GM23248 (cell line): ENCODE measurements around the gene CGNL1. TPM values are rescaled to one million over a fixed set of nuclear protein-coding genes. Genes with fewer than 3 reads are reported as not detected.

Source experiments
- DNase-seq: peaks from one replicate; pipeline ENCODE4 v3.0.0-alpha.2; 2015
- H2AFZ ChIP-seq: fragments of 200-600 bp; sonication (generic); 2 replicates; pipeline ENCODE4 v1.6.1; 2016; ENCODE audit warnings: antibody characterized with exemption
- H3F3A ChIP-seq: fragments of 200-600 bp; sonication (generic); 2 replicates; pipeline ENCODE4 v1.6.1; 2016; ENCODE audit warnings: mild to moderate bottlenecking, antibody characterized with exemption, mixed run types; ENCODE audit not compliant: insufficient read depth
- H3K27ac ChIP-seq: fragments of 200-600 bp; sonication (generic); 2 replicates; pipeline ENCODE4 v1.5.1; 2016; ENCODE audit warnings: mild to moderate bottlenecking
- H3K27me3 ChIP-seq: fragments of 200-600 bp; sonication (generic); replicated peaks from 2 replicates; pipeline ENCODE4 v1.6.1; 2016; ENCODE audit warnings: mild to moderate bottlenecking; ENCODE audit not compliant: insufficient read depth
- H3K36me3 ChIP-seq: fragments of 200-600 bp; sonication (generic); 2 replicates; pipeline ENCODE4 v1.6.1; 2016; ENCODE audit warnings: low read depth, mild to moderate bottlenecking
- H3K4me1 ChIP-seq: fragments of 200-600 bp; sonication (generic); 2 replicates; pipeline ENCODE4 v1.6.1; 2016; ENCODE audit warnings: mild to moderate bottlenecking; ENCODE audit not compliant: insufficient read depth
- H3K4me2 ChIP-seq: fragments of 200-600 bp; sonication (generic); one replicate; pipeline ENCODE4 v1.6.1; 2016; ENCODE audit warnings: mild to moderate bottlenecking; ENCODE audit not compliant: unreplicated experiment
- H3K4me3 ChIP-seq: fragments of 200-600 bp; sonication (generic); 2 replicates; pipeline ENCODE4 v1.5.1; 2016; ENCODE audit warnings: mild to moderate bottlenecking
- H3K79me2 ChIP-seq: fragments of 200-600 bp; sonication (generic); 2 replicates; pipeline ENCODE4 v1.6.1; 2016; ENCODE audit warnings: mild to moderate bottlenecking; ENCODE audit not compliant: insufficient read depth
- H3K9ac ChIP-seq: fragments of 200-600 bp; sonication (generic); 2 replicates; pipeline ENCODE4 v1.6.1; 2016; ENCODE audit warnings: mild to moderate bottlenecking
- H3K9me2 ChIP-seq: fragments of 200-600 bp; sonication (generic); 2 replicates; pipeline ENCODE4 v1.6.1; 2016; ENCODE audit warnings: mixed run types, mild to moderate bottlenecking, moderate library complexity; ENCODE audit not compliant: insufficient read depth
- H3K9me3 ChIP-seq: fragments of 200-600 bp; sonication (generic); one replicate; pipeline ENCODE4 v1.6.1; 2017; ENCODE audit warnings: low read depth
- H4K20me1 ChIP-seq: fragments of 200-600 bp; sonication (generic); 2 replicates; pipeline ENCODE4 v1.6.0; 2016; ENCODE audit not compliant: insufficient read depth
- EZH2 ChIP-seq: fragments of 200-600 bp; sonication (generic); IDR thresholded peaks from 2 replicates; pipeline ENCODE4 v1.6.1; 2018; ENCODE audit warnings: antibody characterized with exemption, mild to moderate bottlenecking; ENCODE audit not compliant: insufficient read depth, poor library complexity, severe bottlenecking
- EZH2phosphoT487 ChIP-seq: fragments of 200-600 bp; sonication (generic); IDR thresholded peaks from 2 replicates; pipeline ENCODE4 v1.6.1; 2018; ENCODE audit warnings: antibody characterized with exemption, moderate library complexity, mild to moderate bottlenecking, low read depth; ENCODE audit not compliant: insufficient read depth
- WGBS, 2 experiments: methylation state at CpG; one replicate each; pipeline ENCODE4 v1.1.6; 2015 to 2017; ENCODE audit warnings: low lambda C conversion rate in 2 of 2, low coverage in 1 of 2; ENCODE audit errors: missing lambda C conversion rate in 2 of 2; 5-methylcytosine and 5-hydroxymethylcytosine counted together
- in situ Hi-C: fragments of 300-500 bp; cut with MboI; formaldehyde crosslinking; loops from 2 replicates; pipeline ENCODE4 v1.15.0; 2020
- polyA plus RNA-seq: library from polyadenylated mRNA; unstranded; fragments of >200 nt; fragmentation: Nextera tagmentation; extraction: Ambion mirVana; gene quantifications from 2 replicates; pipeline ENCODE4 v1.2.1, GENCODE V29; 2016
- total RNA-seq: library from RNA; depleted of rRNA; stranded (reverse); fragments of >200 nt; shearing (Covaris generic); gene quantifications from 2 replicates; pipeline ENCODE4 v1.2.3, GENCODE V29; 2014

The CGNL1 gene
- total and polyA plus RNA-seq, 2 experiments from 2014 or later, result 0.11 TPM

GRCh38 chr15:57559875-57560274 is 183.6 kb downstream of the CGNL1 start:
- Histone ChIP-seq H3K79me2 (no peaks in the 10 kb centered on the region), H3F3A (no peaks in the 10 kb centered on the region; the same call in 1 of the 2 replicates), H3K9ac (no peak overlapping the region), H3K4me2 (no peak overlapping the region), H3K36me3 (no peaks in the 10 kb centered on the region), H3K9me3 (no peaks in the 10 kb centered on the region), H3K27me3 (0 out of 2 replicates have a peak, but pooled peaks cover 3% of the 10 kb centered on the region), H2AFZ (no peak overlapping the region), H3K4me3 (no peak overlapping the region), H3K9me2 (no peaks in the 10 kb centered on the region), H3K4me1 (no peaks in the 10 kb centered on the region), H3K27ac (no peak overlapping the region), H4K20me1 (no peaks in the 10 kb centered on the region)
- no peak for TF ChIP-seq EZH2phosphoT487
- no peak for TF ChIP-seq EZH2
- in situ Hi-C loops, result loop anchor here (10.0 kb wide), 1 partner anchor 505 kb away; the partner anchor contains the start of gene ALDH1A2
- peak; percentile 59 for DNase-seq
- 20% methylated on average over 5 of the region's 5 CpGs for WGBS, 2 experiments

- in situ Hi-C loops, result no loop called here
- Histone ChIP-seq H3K9ac (no peak overlapping the region), H4K20me1 (no peaks in the 10 kb centered on the region), H3K4me3 (no peak overlapping the region), H3K27ac (peak overlapping the region; percentile 37; the same call in 1 of the 2 replicates), H3K36me3 (no peaks in the 10 kb centered on the region), H2AFZ (no peak overlapping the region), H3K27me3 (0 out of 2 replicates have a peak, but pooled peaks cover 3% of the 10 kb centered on the region), H3K4me1 (no peaks in the 10 kb centered on the region), H3K4me2 (no peak overlapping the region), H3K79me2 (no peaks in the 10 kb centered on the region), H3K9me3 (no peaks in the 10 kb centered on the region), H3F3A (no peaks in the 10 kb centered on the region; the same call in 1 of the 2 replicates), H3K9me2 (no peaks in the 10 kb centered on the region)
- DNase-seq, result peak; percentile 82
- TF ChIP-seq EZH2phosphoT487 (no peak), EZH2 (no peak)
- 33 to 41% methylated on average over 9 of the region's 9 CpGs for WGBS, 2 experiments
Observed at GRCh38 chr15:57561041-57561711, 184.9 kb downstream of the CGNL1 start.

- no peak overlapping the region for H3K27ac ChIP-seq
- 71 to 77% methylated on average over 11 of the region's 11 CpGs for WGBS, 2 experiments
Observed at GRCh38 chr15:57562196-57562769, 186.0 kb downstream of the CGNL1 start.

GRCh38 chr15:57563416-57563815 is 187.1 kb downstream of the CGNL1 start:
- 0 out of 2 replicates have a peak, but pooled peaks cover 3% of the 10 kb centered on the region for H3K27me3 ChIP-seq
- no peak overlapping the region for H3K27ac ChIP-seq
- no peaks in the 10 kb centered on the region for H3K9me3 ChIP-seq
- no peaks in the 10 kb centered on the region for H4K20me1 ChIP-seq
- H3K4me2 ChIP-seq, result no peak overlapping the region
- H2AFZ ChIP-seq, result no peak overlapping the region
- no peak overlapping the region for H3K4me3 ChIP-seq
- 80% methylated on average over 6 of the region's 6 CpGs for WGBS, 2 experiments
- no peaks in the 10 kb centered on the region; the same call in 1 of the 2 replicates for H3F3A ChIP-seq
- H3K79me2 ChIP-seq, result no peaks in the 10 kb centered on the region
- TF ChIP-seq EZH2 (no peak), EZH2phosphoT487 (no peak)
- in situ Hi-C loops, result no loop called here
- no peak for DNase-seq
- no peaks in the 10 kb centered on the region for H3K4me1 ChIP-seq
- no peak overlapping the region for H3K9ac ChIP-seq
- H3K9me2 ChIP-seq, result no peaks in the 10 kb centered on the region
- H3K36me3 ChIP-seq, result no peaks in the 10 kb centered on the region

More at GRCh38 chr15:57562196-57562769, 186.0 kb downstream of the CGNL1 start:
- no peaks in the 10 kb centered on the region; the same call in 1 of the 2 replicates for H3F3A ChIP-seq
- TF ChIP-seq EZH2, result no peak
- TF ChIP-seq EZH2phosphoT487, result no peak
- H2AFZ ChIP-seq, result no peak overlapping the region
- no peak overlapping the region for H3K9ac ChIP-seq
- H3K4me2 ChIP-seq, result no peak overlapping the region
- H3K27me3 ChIP-seq, result 0 out of 2 replicates have a peak, but pooled peaks cover 3% of the 10 kb centered on the region
- no peaks in the 10 kb centered on the region for H4K20me1 ChIP-seq
- DNase-seq, result no peak
- no peaks in the 10 kb centered on the region for H3K9me2 ChIP-seq
- no peaks in the 10 kb centered on the region for H3K9me3 ChIP-seq
- no peaks in the 10 kb centered on the region for H3K4me1 ChIP-seq
- H3K4me3 ChIP-seq, result no peak overlapping the region
- in situ Hi-C loops, result no loop called here
- no peaks in the 10 kb centered on the region for H3K79me2 ChIP-seq
- no peaks in the 10 kb centered on the region for H3K36me3 ChIP-seq
